A673 (cell line): ENCODE measurements around the gene TMTC2. TPM values are rescaled to one million over a fixed set of nuclear protein-coding genes. Genes with fewer than 3 reads are reported as not detected.

Source experiments
- BruUV-seq: library from RNA; stranded (reverse); fragments of 400-500 nt; replicated peaks from 2 replicates; lab custom pipeline; 2021; lab: Mats Ljungman, UMichigan
- CTCF ChIA-PET: fragments of 300-600 bp; sonication (Branson Sonifier 250); formaldehyde crosslinking; loops from one replicate; lab custom pipeline; 2022; ENCODE audit warnings: antibody characterized with exemption; lab: Charles Lee
- POLR2A ChIA-PET: fragments of 300-600 bp; sonication (Branson Sonifier 250); formaldehyde crosslinking; loops from one replicate; lab custom pipeline; 2022; ENCODE audit warnings: antibody characterized with exemption; ENCODE audit not compliant: low non-redundant PET; lab: Charles Lee
- DNase-seq: peaks from one replicate; pipeline ENCODE4 v3.0.0-alpha.2; 2015; ENCODE audit warnings: low spot score
- H3K27ac ChIP-seq: fragments of 200-600 bp; sonication (generic); 2 replicates; pipeline ENCODE4 v1.5.1; 2016; ENCODE audit warnings: mixed run types, low read depth, mild to moderate bottlenecking, mixed read lengths, antibody characterized with exemption, low read length; ENCODE audit not compliant: poor library complexity, severe bottlenecking
- H3K27me3 ChIP-seq: fragments of 200-600 bp; sonication (generic); replicated peaks from 2 replicates; pipeline ENCODE4 v1.6.1; 2017; ENCODE audit warnings: mixed run types, low read depth, mild to moderate bottlenecking, mixed read lengths, antibody characterized with exemption, low read length; ENCODE audit not compliant: insufficient read depth, poor library complexity
- H3K36me3 ChIP-seq: fragments of 200-600 bp; sonication (generic); 2 replicates; pipeline ENCODE4 v1.6.1; 2016; ENCODE audit warnings: mixed run types, mild to moderate bottlenecking, mixed read lengths, antibody characterized with exemption, low read length; ENCODE audit not compliant: insufficient read depth, poor library complexity, severe bottlenecking
- H3K4me1 ChIP-seq: fragments of 200-600 bp; sonication (generic); 2 replicates; pipeline ENCODE4 v1.6.1; 2017; ENCODE audit warnings: mixed run types, mild to moderate bottlenecking, mixed read lengths, antibody characterized with exemption, low read length; ENCODE audit not compliant: insufficient read depth, poor library complexity, severe bottlenecking
- H3K4me3 ChIP-seq: fragments of 200-600 bp; sonication (generic); 2 replicates; pipeline ENCODE4 v1.5.1; 2016; ENCODE audit warnings: low read depth, mixed run types, mild to moderate bottlenecking, mixed read lengths, low read length; ENCODE audit not compliant: poor library complexity, severe bottlenecking
- H3K9me3 ChIP-seq: fragments of 200-600 bp; sonication (generic); 2 replicates; pipeline ENCODE4 v1.6.1; 2016; ENCODE audit warnings: mixed run types, low read depth, mild to moderate bottlenecking, mixed read lengths, antibody characterized with exemption, low read length; ENCODE audit not compliant: poor library complexity, severe bottlenecking
- EZH2 ChIP-seq: fragments of 200-600 bp; sonication (generic); IDR thresholded peaks from 2 replicates; pipeline ENCODE4 v1.6.1; 2017; ENCODE audit warnings: borderline replicate concordance, low read depth, mild to moderate bottlenecking, mixed read lengths, antibody characterized with exemption, low read length; ENCODE audit not compliant: poor library complexity, severe bottlenecking
- intact Hi-C: fragments of 100-400 bp; cut with micrococcal nuclease; formaldehyde crosslinking; loops from one replicate; pipeline ENCODE4 v1.10.0; 2022; ENCODE audit not compliant: unreplicated experiment
- total RNA-seq: library from RNA; stranded (reverse); gene quantifications from 2 replicates; pipeline ENCODE4 v1.2.3, GENCODE V29; 2021
- TF ChIP-seq, protein P1 (sequence below): fragments of 300-800, 200-600 bp; sonication (generic); conservative IDR thresholded peaks from 2 replicates; pipeline ENCODE4 v1.5.1; 2017; ENCODE audit warnings: low read depth, mild to moderate bottlenecking, antibody characterized with exemption, low read length, moderate library complexity, mixed read lengths

The TMTC2 gene
- total RNA-seq, 1 experiment from 2014 or later = 3.3 TPM

- CTCF ChIA-PET = no interaction called here
- no TSS peak for BruUV-seq
- TF ChIP-seq, protein P1, sequence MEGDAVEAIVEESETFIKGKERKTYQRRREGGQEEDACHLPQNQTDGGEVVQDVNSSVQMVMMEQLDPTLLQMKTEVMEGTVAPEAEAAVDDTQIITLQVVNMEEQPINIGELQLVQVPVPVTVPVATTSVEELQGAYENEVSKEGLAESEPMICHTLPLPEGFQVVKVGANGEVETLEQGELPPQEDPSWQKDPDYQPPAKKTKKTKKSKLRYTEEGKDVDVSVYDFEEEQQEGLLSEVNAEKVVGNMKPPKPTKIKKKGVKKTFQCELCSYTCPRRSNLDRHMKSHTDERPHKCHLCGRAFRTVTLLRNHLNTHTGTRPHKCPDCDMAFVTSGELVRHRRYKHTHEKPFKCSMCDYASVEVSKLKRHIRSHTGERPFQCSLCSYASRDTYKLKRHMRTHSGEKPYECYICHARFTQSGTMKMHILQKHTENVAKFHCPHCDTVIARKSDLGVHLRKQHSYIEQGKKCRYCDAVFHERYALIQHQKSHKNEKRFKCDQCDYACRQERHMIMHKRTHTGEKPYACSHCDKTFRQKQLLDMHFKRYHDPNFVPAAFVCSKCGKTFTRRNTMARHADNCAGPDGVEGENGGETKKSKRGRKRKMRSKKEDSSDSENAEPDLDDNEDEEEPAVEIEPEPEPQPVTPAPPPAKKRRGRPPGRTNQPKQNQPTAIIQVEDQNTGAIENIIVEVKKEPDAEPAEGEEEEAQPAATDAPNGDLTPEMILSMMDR = no peak
- TF ChIP-seq EZH2 = no peak
- Histone ChIP-seq H3K27ac (no peak overlapping the region), H3K36me3 (no peaks in the 10 kb centered on the region), H3K27me3 (no peaks in the 10 kb centered on the region), H3K4me3 (no peak overlapping the region), H3K4me1 (no peaks in the 10 kb centered on the region), H3K9me3 (no peaks in the 10 kb centered on the region)
- POLR2A ChIA-PET = no interaction called here
- no peak for DNase-seq
- intact Hi-C loops = no loop called here
Measured at GRCh38 chr12:83153177-83153576, 466.5 kb downstream of the TMTC2 start.

DNA sequence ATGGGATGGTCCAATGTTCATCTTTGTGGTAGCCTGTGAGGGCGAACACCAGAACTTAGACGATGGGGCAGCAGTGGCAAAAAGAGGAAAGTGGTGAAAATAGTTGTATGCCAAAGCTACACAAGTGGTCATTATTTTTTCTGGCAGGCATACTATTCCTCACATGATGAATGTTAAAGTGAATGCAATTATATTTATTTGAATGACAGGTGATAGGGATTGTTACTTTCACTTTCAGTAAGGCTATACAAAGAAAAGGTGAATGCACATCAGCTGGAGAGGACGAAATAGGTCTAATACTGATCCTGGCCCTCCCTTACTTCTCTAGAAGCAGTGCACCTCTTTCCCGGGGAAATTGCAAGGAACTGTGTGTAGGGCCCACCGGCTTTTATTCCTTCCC is 470.1 kb downstream of the TMTC2 start:
- no peaks in the 10 kb centered on the region for H3K27me3 ChIP-seq
- CTCF ChIA-PET = no interaction called here
- POLR2A ChIA-PET = no interaction called here
- intact Hi-C loops = no loop called here
- no peak for DNase-seq
- TF ChIP-seq, protein P1 = no peak
- TF ChIP-seq EZH2 = no peak
- H3K36me3 ChIP-seq = no peaks in the 10 kb centered on the region
- H3K9me3 ChIP-seq = no peaks in the 10 kb centered on the region
- no peaks in the 10 kb centered on the region for H3K4me1 ChIP-seq
- BruUV-seq = no TSS peak
- no peak overlapping the region for H3K27ac ChIP-seq
- H3K4me3 ChIP-seq = no peak overlapping the region

- H3K27ac ChIP-seq = no peak overlapping the region
- no peaks in the 10 kb centered on the region for H3K36me3 ChIP-seq
- H3K9me3 ChIP-seq = no peaks in the 10 kb centered on the region
- ChIA-PET POLR2A (no interaction called here), CTCF (no interaction called here)
- no peaks in the 10 kb centered on the region for H3K27me3 ChIP-seq
- DNase-seq = no peak
- H3K4me1 ChIP-seq = no peaks in the 10 kb centered on the region
- no peak overlapping the region for H3K4me3 ChIP-seq
- no peak for TF ChIP-seq EZH2
- TF ChIP-seq, protein P1 = no peak
- intact Hi-C loops = no loop called here
- no TSS peak for BruUV-seq
Measured at GRCh38 chr12:83157604-83158003, 470.9 kb downstream of the TMTC2 start.
